Gastrocnemius medialis (tissue), 4 donors: ENCODE results near the gene VPS26A. TPM values are rescaled to one million over a fixed set of nuclear protein-coding genes. Genes with fewer than 3 reads are reported as not detected.

Experiments used
- ATAC-seq, 2 donors: fragments of 150-250 bp; one replicate each; pipeline ENCODE4 v1.9.1; 2016
- DNase-seq, 2 donors: peaks; one replicate each; pipeline ENCODE4 v3.0.0-alpha.2; 2019
- H3K27ac ChIP-seq, 4 donors: fragments of 200-600 bp; sonication (generic); 1 replicate in 1 of 4; 2 replicates in 3 of 4; pipeline ENCODE4 v1.5.1; 2016 to 2018; ENCODE audit warnings: mild to moderate bottlenecking in 2 of 4, moderate library complexity in 1 of 4
- H3K27me3 ChIP-seq, 3 donors: fragments of 200-600 bp; sonication (generic) in 2 of 3; 1 replicate in 1 of 3; 2 replicates in 2 of 3; pipeline versions ENCODE4 v1.5.1 to v1.6.0; 2016 to 2019; ENCODE audit warnings: mild to moderate bottlenecking in 1 of 3, moderate library complexity in 1 of 3
- H3K36me3 ChIP-seq, 2 donors: fragments of 200-600 bp; sonication (generic) in 1 of 2; one replicate each; pipeline ENCODE4 v1.5.1; 2017 to 2018
- H3K4me1 ChIP-seq, 2 donors: fragments of 200-600 bp; sonication (generic) in 1 of 2; one replicate each; pipeline ENCODE4 v1.5.1; 2016 to 2017; ENCODE audit warnings: mild to moderate bottlenecking in 2 of 2
- H3K4me3 ChIP-seq, 4 donors: fragments of 200-600 bp; sonication (generic) in 3 of 4; 1 replicate in 1 of 4; 2 replicates in 3 of 4; pipeline ENCODE4 v1.5.1; 2016 to 2019; ENCODE audit warnings: mild to moderate bottlenecking in 2 of 4
- H3K9me3 ChIP-seq, 3 donors: fragments of 200-600 bp; sonication (generic) in 2 of 3; 1 replicate in 1 of 3; 2 replicates in 2 of 3; pipeline ENCODE4 v1.5.1; 2016 to 2019
- POLR2A ChIP-seq, 2 donors: fragments of 450-650 bp; IDR thresholded peaks; one replicate each; pipeline ENCODE4 v1.6.1; 2017; ENCODE audit warnings: antibody characterized with exemption in 2 of 2, mild to moderate bottlenecking in 2 of 2, moderate library complexity in 2 of 2
- in situ Hi-C, 4 donors: fragments of 200-750 bp; cut with MboI; loops; one replicate each; pipeline versions ENCODE4 v1.15.0 to v1.8.0; 2017; ENCODE audit warnings: low sequenced_read_pairs in 4 of 4
- intact Hi-C: fragments of 100-400 bp; cut with DNase I; formaldehyde crosslinking; loops from one replicate; pipeline ENCODE4 v1.15.1; 2023; ENCODE audit warnings: low total_unique reads
- total RNA-seq, 4 donors: library from RNA; depleted of rRNA; stranded (reverse); fragments of >200 nt; gene quantifications; one replicate each; pipeline versions ENCODE4 v1.1.0 to v1.2.3, GENCODE V29; 2016
- TF ChIP-seq, protein P1 (sequence below), 5 experiments: fragments of 450-650 bp in 3 of 5; fragments of 200-600 bp in 2 of 5; sonication (generic) in 2 of 5; IDR thresholded peaks in 4 of 5; conservative IDR thresholded peaks in 1 of 5; 1 replicate in 4 of 5; 2 replicates in 1 of 5; pipeline ENCODE4 v1.5.1; 2016 to 2019; ENCODE audit warnings: antibody characterized with exemption in 5 of 5, mild to moderate bottlenecking in 3 of 5, moderate library complexity in 3 of 5

The VPS26A gene
- total RNA-seq, 4 donors from 2014 or later: 21.0 to 31.1 (median 25.4) TPM

DNA sequence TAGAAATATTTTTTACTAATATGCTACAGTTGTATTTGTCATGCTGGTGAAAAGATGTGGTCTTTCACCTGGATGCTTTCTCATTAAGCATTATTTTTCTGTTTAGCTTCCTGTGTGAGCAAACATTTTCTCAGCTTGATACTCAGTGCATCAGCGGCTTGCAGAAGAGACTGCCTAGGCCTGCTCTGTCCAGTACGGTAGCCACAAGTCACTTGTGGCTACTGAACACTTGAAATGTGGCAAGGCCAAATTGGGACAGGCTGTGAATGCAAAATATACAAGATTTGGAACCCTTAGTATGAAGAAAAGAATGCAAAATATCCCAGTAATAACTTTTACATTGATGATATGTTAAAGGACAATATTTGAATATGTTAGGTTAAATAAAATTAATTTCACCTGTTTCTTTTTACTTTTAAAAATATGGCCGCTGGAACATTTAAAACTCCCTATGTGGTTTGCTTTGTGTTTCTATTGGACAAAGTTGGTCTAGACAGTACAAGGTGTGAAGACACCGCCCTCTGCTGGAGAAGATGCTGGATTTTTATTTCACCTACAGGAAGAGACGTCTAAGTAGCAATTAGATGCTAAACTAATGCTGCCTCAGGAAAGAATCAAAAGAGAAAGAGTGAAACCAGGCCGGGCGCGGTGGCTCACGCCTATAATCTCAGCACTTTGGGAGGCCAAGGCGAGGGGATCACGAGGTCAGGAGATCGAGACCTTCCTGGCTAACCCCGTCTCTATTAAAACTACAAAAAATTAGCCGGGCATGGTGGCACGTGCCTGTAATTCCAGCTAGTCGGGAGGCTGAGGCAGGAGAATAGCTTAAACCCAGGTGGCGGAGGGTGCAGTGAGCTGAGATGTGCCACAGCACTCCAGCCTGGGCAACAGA, 30.8 kb upstream of the VPS26A start:
- Histone ChIP-seq H3K36me3 (no peaks in the 10 kb centered on the region), H3K4me1 (peaks cover 0 to 5% of the 10 kb centered on the region in 2 donors), H3K9me3 (no peaks in the 10 kb centered on the region), H3K27me3 (no peaks in the 10 kb centered on the region), H3K4me3 (no peak overlapping the region), H3K27ac (peak overlapping the region in 2 of 4 donors; percentile 38 to 47)
- peak; percentile 50 to 69 for DNase-seq
- no peak for TF ChIP-seq POLR2A (IDR thresholded peaks at IDR 0.05)
- TF ChIP-seq, protein P1, sequence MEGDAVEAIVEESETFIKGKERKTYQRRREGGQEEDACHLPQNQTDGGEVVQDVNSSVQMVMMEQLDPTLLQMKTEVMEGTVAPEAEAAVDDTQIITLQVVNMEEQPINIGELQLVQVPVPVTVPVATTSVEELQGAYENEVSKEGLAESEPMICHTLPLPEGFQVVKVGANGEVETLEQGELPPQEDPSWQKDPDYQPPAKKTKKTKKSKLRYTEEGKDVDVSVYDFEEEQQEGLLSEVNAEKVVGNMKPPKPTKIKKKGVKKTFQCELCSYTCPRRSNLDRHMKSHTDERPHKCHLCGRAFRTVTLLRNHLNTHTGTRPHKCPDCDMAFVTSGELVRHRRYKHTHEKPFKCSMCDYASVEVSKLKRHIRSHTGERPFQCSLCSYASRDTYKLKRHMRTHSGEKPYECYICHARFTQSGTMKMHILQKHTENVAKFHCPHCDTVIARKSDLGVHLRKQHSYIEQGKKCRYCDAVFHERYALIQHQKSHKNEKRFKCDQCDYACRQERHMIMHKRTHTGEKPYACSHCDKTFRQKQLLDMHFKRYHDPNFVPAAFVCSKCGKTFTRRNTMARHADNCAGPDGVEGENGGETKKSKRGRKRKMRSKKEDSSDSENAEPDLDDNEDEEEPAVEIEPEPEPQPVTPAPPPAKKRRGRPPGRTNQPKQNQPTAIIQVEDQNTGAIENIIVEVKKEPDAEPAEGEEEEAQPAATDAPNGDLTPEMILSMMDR (IDR thresholded peaks at IDR 0.05 in 4 of 5, conservative IDR thresholded peaks at IDR 0.05 in 1 of 5): peak; percentile 73 to 82 (median 76)
- intact Hi-C loops (loop anchor here (1.0 to 2.0 kb wide), 3 partner anchors 88 to 137 kb away; partner anchors contain the start of gene DDX21), in situ Hi-C loops (loop anchor here in 3 of 4 donors (5.0 to 10.0 kb wide), 3 partner anchors 88 to 101 kb away; no protein-coding TSS in a partner anchor)
- ATAC-seq: peak; percentile 83 to 93

DNA sequence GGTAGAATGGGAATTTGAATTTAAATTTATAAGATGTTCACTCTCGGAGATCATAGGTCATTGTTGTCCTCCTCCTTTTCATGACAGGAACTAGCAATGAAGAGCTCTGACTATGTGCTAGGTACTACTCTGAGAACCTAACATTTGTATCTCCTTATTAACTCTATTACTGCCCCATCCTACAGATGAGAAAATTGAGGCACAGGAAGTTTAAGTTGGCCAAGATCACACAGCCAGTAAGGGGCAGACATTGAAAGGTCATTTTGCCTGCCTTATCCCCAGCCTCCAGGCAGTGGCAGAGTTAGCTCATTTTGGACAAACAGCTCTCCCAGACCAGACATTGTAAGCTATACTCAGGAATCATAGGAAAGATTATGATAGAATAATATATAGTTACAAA, 30.0 kb upstream of the VPS26A start:
- intact Hi-C loops (loop anchor here (1.0 to 2.0 kb wide), 3 partner anchors 89 to 138 kb away; partner anchors contain the start of gene DDX21), in situ Hi-C loops (loop anchor here in 3 of 4 donors (5.0 to 10.0 kb wide), 3 partner anchors 89 to 102 kb away; no protein-coding TSS in a partner anchor)
- Histone ChIP-seq H3K27me3 (no peaks in the 10 kb centered on the region), H3K9me3 (no peaks in the 10 kb centered on the region), H3K4me3 (no peak overlapping the region), H3K27ac (peak overlapping the region in 1 of 4 donors; percentile 47), H3K4me1 (peaks cover 0 to 5% of the 10 kb centered on the region in 2 donors), H3K36me3 (no peaks in the 10 kb centered on the region)
- no peak for DNase-seq
- TF ChIP-seq POLR2A (IDR thresholded peaks at IDR 0.05): no peak
- TF ChIP-seq, protein P1 (IDR thresholded peaks at IDR 0.05 in 4 of 5, conservative IDR thresholded peaks at IDR 0.05 in 1 of 5): no peak
- ATAC-seq: no peak

DNA sequence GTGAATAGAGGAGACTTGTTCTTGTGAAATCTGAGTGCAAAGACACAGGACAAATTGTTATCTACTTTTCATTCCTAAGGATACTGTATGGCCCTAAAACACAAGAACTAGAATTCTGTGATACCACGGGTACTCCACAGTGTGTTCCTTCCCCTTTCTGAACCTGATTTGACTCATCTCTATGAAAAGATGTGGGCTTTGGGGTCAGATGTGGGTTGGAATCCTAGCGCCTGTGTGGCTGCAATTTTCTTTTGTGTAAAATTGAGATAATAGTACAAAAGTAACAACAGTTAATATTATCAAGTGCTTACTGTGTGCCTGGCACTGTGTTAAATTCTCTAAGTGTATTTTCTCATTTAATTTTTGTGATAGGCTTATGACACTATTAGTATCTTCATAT, 27.9 kb upstream of the VPS26A start:
- intact Hi-C loops: no loop called here
- Histone ChIP-seq H3K4me3 (no peak overlapping the region), H3K36me3 (no peaks in the 10 kb centered on the region), H3K4me1 (peaks cover 0 to 5% of the 10 kb centered on the region in 2 donors), H3K27me3 (no peaks in the 10 kb centered on the region), H3K27ac (no peak overlapping the region), H3K9me3 (no peaks in the 10 kb centered on the region)
- in situ Hi-C loops: loop anchor here in 2 of 4 donors (10.0 kb wide), 2 partner anchors 91 to 101 kb away; no protein-coding TSS in a partner anchor
- TF ChIP-seq, protein P1 (IDR thresholded peaks at IDR 0.05 in 4 of 5, conservative IDR thresholded peaks at IDR 0.05 in 1 of 5): no peak
- no peak for TF ChIP-seq POLR2A (IDR thresholded peaks at IDR 0.05)
- DNase-seq: no peak
- no peak for ATAC-seq

DNA sequence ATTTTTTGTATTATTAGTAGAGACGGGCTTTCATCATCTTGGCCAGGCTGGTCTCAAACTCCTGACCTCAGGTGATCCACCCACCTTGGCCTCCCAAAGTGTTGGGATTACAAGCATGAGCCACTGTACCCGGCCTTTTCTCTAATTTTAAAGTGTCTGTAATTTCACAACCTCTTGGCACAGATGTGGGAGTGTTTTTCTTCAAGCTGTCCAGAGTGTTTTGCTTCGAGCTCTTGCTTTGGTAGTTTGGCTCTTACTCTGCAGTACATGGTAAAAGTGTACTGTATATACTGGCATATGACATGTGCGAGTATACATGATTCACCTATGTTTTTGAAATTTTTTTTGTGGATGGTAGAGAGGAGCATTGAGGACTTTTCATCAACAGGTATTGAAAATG, 26.2 kb upstream of the VPS26A start:
- no peaks in the 10 kb centered on the region for H3K27me3 ChIP-seq
- peaks cover 0 to 5% of the 10 kb centered on the region in 2 donors for H3K4me1 ChIP-seq
- no peaks in the 10 kb centered on the region for H3K9me3 ChIP-seq
- intact Hi-C loops: no loop called here
- H3K4me3 ChIP-seq: no peak overlapping the region
- TF ChIP-seq, protein P1 (IDR thresholded peaks at IDR 0.05 in 4 of 5, conservative IDR thresholded peaks at IDR 0.05 in 1 of 5): no peak
- TF ChIP-seq POLR2A (IDR thresholded peaks at IDR 0.05): no peak
- H3K36me3 ChIP-seq: no peaks in the 10 kb centered on the region
- H3K27ac ChIP-seq: no peak overlapping the region
- ATAC-seq: no peak
- DNase-seq: no peak
- in situ Hi-C loops: loop anchor here in 2 of 4 donors (10.0 kb wide), 2 partner anchors 93 to 103 kb away; no protein-coding TSS in a partner anchor
